Right lobe of liver (tissue), 6 donors: Measurements from ENCODE around the gene NDUFS3. TPM values are rescaled to one million over a fixed set of nuclear protein-coding genes. Genes with fewer than 3 reads are reported as not detected.

Experiments used
- ATAC-seq, 4 donors: fragments of 200-7000 bp; cut with Tn5 transposase; one replicate each; pipeline ENCODE4 v1.9.1; 2020; ENCODE audit warnings: mild to moderate bottlenecking in 4 of 4, moderate library complexity in 4 of 4
- DNase-seq, 3 donors: peaks; one replicate each; pipeline ENCODE4 v3.0.0-alpha.2; 2020
- H3K27ac ChIP-seq, 3 donors: fragments of 200-600 bp; one replicate each; pipeline ENCODE4 v1.8.0; 2022
- H3K27me3 ChIP-seq, 2 donors: fragments of 200-600 bp; one replicate each; pipeline ENCODE4 v1.8.0; 2022
- H3K36me3 ChIP-seq, 4 donors: fragments of 200-600 bp; sonication (generic) in 1 of 4; one replicate each; pipeline versions ENCODE4 v1.5.1 to v1.8.0; 2017 to 2022; ENCODE audit warnings: control low read depth in 1 of 4
- H3K4me1 ChIP-seq, 4 donors: fragments of 200-600 bp; sonication (generic) in 1 of 4; one replicate each; pipeline versions ENCODE4 v1.5.1 to v1.8.0; 2017 to 2022; ENCODE audit warnings: control low read depth in 1 of 4
- H3K4me3 ChIP-seq, 3 donors: fragments of 200-600 bp; one replicate each; pipeline ENCODE4 v1.8.0; 2022
- H3K9me3 ChIP-seq, 4 donors: fragments of 200-600 bp; sonication (generic) in 1 of 4; one replicate each; pipeline versions ENCODE4 v1.5.1 to v1.8.0; 2017 to 2022; ENCODE audit warnings: control low read depth in 1 of 4
- POLR2A ChIP-seq: fragments of 450-650 bp; IDR thresholded peaks from one replicate; pipeline ENCODE4 v1.6.1; 2017; ENCODE audit warnings: antibody characterized with exemption, mild to moderate bottlenecking
- WGBS: methylation state at CpG from one replicate; pipeline ENCODE4 v1.1.6; 2018; ENCODE audit warnings: low coverage, low lambda C conversion rate; ENCODE audit not compliant: insufficient coverage; ENCODE audit errors: missing lambda C conversion rate; 5-methylcytosine and 5-hydroxymethylcytosine counted together
- intact Hi-C, 2 donors: fragments of 100-400 bp; cut with DNase I; formaldehyde crosslinking; loops; one replicate each; pipeline versions ENCODE4 v1.11.2 to v1.14.1; 2022
- total RNA-seq, 6 experiments: library from RNA; depleted of rRNA in 2 of 6; stranded (reverse); fragments of >200 nt in 2 of 6; fragmentation: NEBNext Ultra II Directional in 3 of 6; extraction: Animal tissue kit (Norgen Biotek cat#: 25700) in 3 of 6; gene quantifications; one replicate each; pipeline versions ENCODE4 v1.1.0 to v1.2.4, GENCODE V29; 2016 to 2023
- TF ChIP-seq, protein P1 (sequence below), 4 donors: fragments of 200-600 bp in 3 of 4; fragments of 450-650 bp in 1 of 4; IDR thresholded peaks; one replicate each; pipeline versions ENCODE4 v1.5.1 to v1.8.0; 2016 to 2022; ENCODE audit warnings: antibody characterized with exemption in 4 of 4, mild to moderate bottlenecking in 2 of 4
- donor health status: DM: no; HTN: yes; CAD: no.
- donor health status: DM: no; HTN: no; CAD: no.
- donor health status: DM: no; HTN: no; CAD: no.
- donor health status: DM: no; HTN: yes; CAD: no.
- donor health status: DM: no; HTN: yes; CAD: no.

Gene NDUFS3
- total RNA-seq, 6 experiments from 2014 or later: 53.3 to 64.1 (median 58.2) TPM

DNA sequence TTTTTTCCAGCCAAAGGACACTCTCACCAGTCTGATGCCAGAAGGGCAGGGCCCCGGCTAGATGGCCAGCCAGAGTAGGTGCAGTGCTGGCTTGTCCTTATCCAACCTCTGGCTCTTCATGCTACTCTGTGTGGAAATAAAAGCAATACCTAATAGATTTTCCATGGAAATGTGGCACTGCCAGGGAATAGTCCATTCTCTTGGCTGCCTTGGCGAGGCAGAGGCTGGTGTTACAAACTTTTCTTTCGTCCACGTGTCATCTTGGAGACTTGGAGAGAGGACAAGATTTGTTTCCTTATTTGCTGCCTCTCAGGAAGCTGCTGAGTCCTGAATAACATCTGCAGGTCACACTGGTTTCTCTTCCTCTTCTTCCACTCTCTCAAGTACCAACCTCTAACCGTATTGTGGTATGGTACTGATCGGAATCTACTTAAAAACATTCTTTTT, 32.5 kb downstream of the NDUFS3 start:
- ATAC-seq (peak; percentile 16 to 70 (median 51)), DNase-seq (no peak)
- H3K27me3 ChIP-seq: no peaks in the 10 kb centered on the region
- peaks cover 0 to 14% (median 2%) of the 10 kb centered on the region in 4 donors for H3K36me3 ChIP-seq
- TF ChIP-seq, protein P1, sequence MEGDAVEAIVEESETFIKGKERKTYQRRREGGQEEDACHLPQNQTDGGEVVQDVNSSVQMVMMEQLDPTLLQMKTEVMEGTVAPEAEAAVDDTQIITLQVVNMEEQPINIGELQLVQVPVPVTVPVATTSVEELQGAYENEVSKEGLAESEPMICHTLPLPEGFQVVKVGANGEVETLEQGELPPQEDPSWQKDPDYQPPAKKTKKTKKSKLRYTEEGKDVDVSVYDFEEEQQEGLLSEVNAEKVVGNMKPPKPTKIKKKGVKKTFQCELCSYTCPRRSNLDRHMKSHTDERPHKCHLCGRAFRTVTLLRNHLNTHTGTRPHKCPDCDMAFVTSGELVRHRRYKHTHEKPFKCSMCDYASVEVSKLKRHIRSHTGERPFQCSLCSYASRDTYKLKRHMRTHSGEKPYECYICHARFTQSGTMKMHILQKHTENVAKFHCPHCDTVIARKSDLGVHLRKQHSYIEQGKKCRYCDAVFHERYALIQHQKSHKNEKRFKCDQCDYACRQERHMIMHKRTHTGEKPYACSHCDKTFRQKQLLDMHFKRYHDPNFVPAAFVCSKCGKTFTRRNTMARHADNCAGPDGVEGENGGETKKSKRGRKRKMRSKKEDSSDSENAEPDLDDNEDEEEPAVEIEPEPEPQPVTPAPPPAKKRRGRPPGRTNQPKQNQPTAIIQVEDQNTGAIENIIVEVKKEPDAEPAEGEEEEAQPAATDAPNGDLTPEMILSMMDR (IDR thresholded peaks at IDR 0.05): no peak
- TF ChIP-seq POLR2A: no peak
- intact Hi-C loops: no loop called here
- WGBS: 61% methylated on average over 6 of the region's 6 CpGs
- no peaks in the 10 kb centered on the region for H3K4me1 ChIP-seq
- H3K4me3 ChIP-seq: no peak overlapping the region
- no peaks in the 10 kb centered on the region for H3K9me3 ChIP-seq
- no peak overlapping the region for H3K27ac ChIP-seq

DNA sequence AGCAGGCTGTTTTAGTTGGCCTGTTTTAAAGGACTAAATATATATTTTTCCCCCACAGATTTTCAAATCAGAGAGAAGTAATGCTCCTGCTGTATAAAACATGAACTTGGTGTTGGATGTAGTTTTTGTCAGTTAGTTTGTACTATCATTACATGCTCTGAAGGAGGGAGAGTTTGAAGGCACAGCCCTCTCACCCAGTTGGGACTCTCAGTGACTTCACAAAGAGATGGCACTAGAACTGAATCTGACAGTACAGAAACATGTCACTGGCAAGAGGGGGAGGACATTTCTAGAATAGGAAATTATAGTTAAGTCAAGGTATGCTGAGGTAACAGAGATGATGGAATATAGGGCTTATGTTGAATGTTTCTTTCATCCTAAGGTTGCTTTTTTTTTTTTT, 36.4 kb downstream of the NDUFS3 start:
- H3K9me3 ChIP-seq: no peaks in the 10 kb centered on the region
- no peaks in the 10 kb centered on the region for H3K27me3 ChIP-seq
- H3K36me3 ChIP-seq: peaks cover 0 to 46% (median 24%) of the 10 kb centered on the region in 4 donors
- TF ChIP-seq, protein P1 (IDR thresholded peaks at IDR 0.05): no peak
- no peak for TF ChIP-seq POLR2A
- ATAC-seq (peak in 1 of 4 donors; percentile 23), DNase-seq (no peak)
- intact Hi-C loops: no loop called here
- no peak overlapping the region for H3K4me3 ChIP-seq
- no peak overlapping the region for H3K27ac ChIP-seq
- H3K4me1 ChIP-seq: no peaks in the 10 kb centered on the region

DNA sequence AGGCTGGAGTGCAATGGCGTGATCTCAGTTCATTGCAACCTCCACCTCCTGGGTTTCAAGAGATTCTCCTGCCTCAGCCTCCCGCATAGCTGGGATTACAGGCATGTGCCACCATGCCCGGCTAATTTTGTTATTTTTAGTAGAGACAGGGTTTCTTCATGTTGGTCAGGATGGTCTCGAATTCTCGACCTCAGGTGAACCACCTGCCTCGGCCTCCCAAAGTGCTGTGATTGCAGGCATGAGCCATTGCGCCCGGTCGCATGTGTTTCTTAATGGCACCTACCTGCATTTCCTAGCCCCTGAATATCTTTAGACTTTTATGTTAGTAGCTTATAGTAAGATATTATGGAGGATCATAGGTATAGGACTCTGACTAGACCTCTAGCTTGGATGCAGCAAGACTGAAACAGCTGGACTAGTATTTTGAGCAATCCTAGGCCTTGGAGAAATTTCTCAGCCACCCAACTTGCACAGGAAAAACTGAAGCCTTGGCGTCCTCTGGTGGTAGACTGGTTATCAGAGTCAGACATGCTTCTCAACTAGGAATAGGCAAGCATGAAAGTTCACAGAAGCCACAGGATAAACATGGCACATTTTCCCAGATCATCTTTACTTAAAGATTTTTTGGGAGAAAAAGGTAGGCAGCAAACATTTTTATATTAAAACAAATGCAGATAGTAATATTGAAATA, 38.0 kb downstream of the NDUFS3 start:
- no peak overlapping the region for H3K27ac ChIP-seq
- DNase-seq (no peak), ATAC-seq (peak; percentile 35 to 58 (median 44))
- H3K27me3 ChIP-seq: no peaks in the 10 kb centered on the region
- intact Hi-C loops: no loop called here
- H3K4me3 ChIP-seq: no peak overlapping the region
- 80% methylated on average over 7 of the region's 10 CpGs for WGBS
- no peaks in the 10 kb centered on the region for H3K4me1 ChIP-seq
- H3K9me3 ChIP-seq: no peaks in the 10 kb centered on the region
- H3K36me3 ChIP-seq: peaks cover 0 to 54% (median 38%) of the 10 kb centered on the region in 4 donors
- TF ChIP-seq, protein P1 (IDR thresholded peaks at IDR 0.05): peak; percentile 37 to 48 (median 38)
- TF ChIP-seq POLR2A: no peak

DNA sequence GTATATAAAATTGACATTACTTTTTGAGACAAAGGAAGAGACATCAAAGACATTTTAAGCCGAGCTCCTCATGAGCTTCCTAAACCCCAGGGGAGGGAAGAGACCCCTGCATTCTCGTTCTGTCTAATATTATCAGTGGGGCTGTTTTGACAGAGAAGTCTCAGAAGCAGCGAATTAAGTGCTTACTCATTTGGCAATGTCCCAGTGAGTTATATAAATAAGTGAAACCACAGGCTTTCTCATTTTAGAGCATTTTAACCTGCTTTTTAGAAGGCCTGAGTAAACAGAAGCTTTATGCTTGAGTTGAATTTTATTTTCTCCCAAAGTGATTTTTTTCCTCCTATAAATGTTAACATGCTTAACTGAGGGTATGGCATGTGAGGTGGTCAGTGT, 38.5 kb downstream of the NDUFS3 start:
- ATAC-seq: no peak
- intact Hi-C loops: no loop called here
- 51% methylated on average over 3 of the region's 3 CpGs for WGBS

More for the DNA sequence above, 38.5 kb downstream of the NDUFS3 start:
- Histone ChIP-seq H3K36me3 (peaks cover 0 to 60% (median 42%) of the 10 kb centered on the region in 4 donors), H3K4me1 (no peaks in the 10 kb centered on the region), H3K27me3 (no peaks in the 10 kb centered on the region), H3K9me3 (no peaks in the 10 kb centered on the region), H3K27ac (no peak overlapping the region), H3K4me3 (no peak overlapping the region)
- no peak for TF ChIP-seq POLR2A
- TF ChIP-seq, protein P1 (IDR thresholded peaks at IDR 0.05): no peak
- DNase-seq: no peak
